Measurements from ENCODE around the gene PADI4.

- TF ChIP-seq, protein P1, sequence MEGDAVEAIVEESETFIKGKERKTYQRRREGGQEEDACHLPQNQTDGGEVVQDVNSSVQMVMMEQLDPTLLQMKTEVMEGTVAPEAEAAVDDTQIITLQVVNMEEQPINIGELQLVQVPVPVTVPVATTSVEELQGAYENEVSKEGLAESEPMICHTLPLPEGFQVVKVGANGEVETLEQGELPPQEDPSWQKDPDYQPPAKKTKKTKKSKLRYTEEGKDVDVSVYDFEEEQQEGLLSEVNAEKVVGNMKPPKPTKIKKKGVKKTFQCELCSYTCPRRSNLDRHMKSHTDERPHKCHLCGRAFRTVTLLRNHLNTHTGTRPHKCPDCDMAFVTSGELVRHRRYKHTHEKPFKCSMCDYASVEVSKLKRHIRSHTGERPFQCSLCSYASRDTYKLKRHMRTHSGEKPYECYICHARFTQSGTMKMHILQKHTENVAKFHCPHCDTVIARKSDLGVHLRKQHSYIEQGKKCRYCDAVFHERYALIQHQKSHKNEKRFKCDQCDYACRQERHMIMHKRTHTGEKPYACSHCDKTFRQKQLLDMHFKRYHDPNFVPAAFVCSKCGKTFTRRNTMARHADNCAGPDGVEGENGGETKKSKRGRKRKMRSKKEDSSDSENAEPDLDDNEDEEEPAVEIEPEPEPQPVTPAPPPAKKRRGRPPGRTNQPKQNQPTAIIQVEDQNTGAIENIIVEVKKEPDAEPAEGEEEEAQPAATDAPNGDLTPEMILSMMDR (IDR thresholded peaks at IDR 0.05) = no peak
- TF ChIP-seq POLR2A (IDR thresholded peaks at IDR 0.05) = no peak
These were observed 55.8 kb downstream of the PADI4 start for GRCh38 chr1:17363771-17364170.

All from prostate gland (tissue), 2 donors.